Neural progenitor cell (in vitro differentiated cells): ENCODE data around the gene RBM47.
"Not testable (repeated sequence)": the region's sequence is repeated elsewhere in the genome, so short reads cannot be mapped to it uniquely, and the experiment has no call there.

Experiments
- CTCF ChIP-seq: fragments of 200-600 bp; sonication (generic); IDR thresholded peaks from 2 replicates; pipeline ENCODE4 v1.5.1; 2017; ENCODE audit warnings: antibody characterized with exemption, mild to moderate bottlenecking
- EZH2phosphoT487 ChIP-seq: fragments of 200-600 bp; sonication (generic); IDR thresholded peaks from 2 replicates; pipeline ENCODE4 v1.6.1; 2017; ENCODE audit warnings: antibody characterized with exemption

- TF ChIP-seq CTCF, EZH2phosphoT487: not testable (repeated sequence)
These were observed 78.0 kb downstream of the RBM47 start for GRCh38 chr4:40551568-40552136.
